Ishikawa (cell line): ENCODE results near the gene PIH1D1.

ENCODE experiments used
- CEBPB ChIP-seq: IDR thresholded peaks from 2 replicates; pipeline ENCODE4 v1.6.1; 2012
- CREB1 ChIP-seq: IDR thresholded peaks from 2 replicates; pipeline ENCODE4 v1.6.1; 2012; ENCODE audit warnings: low read depth
- EGR1 ChIP-seq: IDR thresholded peaks from 2 replicates; pipeline ENCODE4 v1.6.1; 2012
- EP300 ChIP-seq: IDR thresholded peaks from 2 replicates; pipeline ENCODE4 v1.6.1; 2012; ENCODE audit warnings: borderline replicate concordance
- FOXM1 ChIP-seq: IDR thresholded peaks from 2 replicates; pipeline ENCODE4 v1.6.1; 2012; ENCODE audit warnings: low read depth, borderline replicate concordance
- RAD21 ChIP-seq: IDR thresholded peaks from 2 replicates; pipeline ENCODE4 v1.6.1; 2012; ENCODE audit warnings: low read depth
- TAF1 ChIP-seq: IDR thresholded peaks from 2 replicates; pipeline ENCODE4 v1.6.1; 2012; ENCODE audit warnings: low read depth, mild to moderate bottlenecking
- TCF12 ChIP-seq: IDR thresholded peaks from 2 replicates; pipeline ENCODE4 v1.6.1; 2012; ENCODE audit warnings: low read depth
- TEAD4 ChIP-seq: IDR thresholded peaks from 2 replicates; pipeline ENCODE4 v1.6.1; 2012
- ZBTB7A ChIP-seq: IDR thresholded peaks from 2 replicates; pipeline ENCODE4 v1.6.1; 2012; ENCODE audit warnings: low read depth
- TF ChIP-seq, protein P1 (sequence below): IDR thresholded peaks from 2 replicates; pipeline ENCODE4 v1.6.1; 2012; ENCODE audit warnings: low read depth, mild to moderate bottlenecking
- TF ChIP-seq, protein P2 (sequence below): IDR thresholded peaks from 2 replicates; pipeline ENCODE4 v1.6.1; 2012
- TF ChIP-seq, protein P3 (sequence below): IDR thresholded peaks from 2 replicates; pipeline ENCODE4 v1.6.1; 2012

DNA sequence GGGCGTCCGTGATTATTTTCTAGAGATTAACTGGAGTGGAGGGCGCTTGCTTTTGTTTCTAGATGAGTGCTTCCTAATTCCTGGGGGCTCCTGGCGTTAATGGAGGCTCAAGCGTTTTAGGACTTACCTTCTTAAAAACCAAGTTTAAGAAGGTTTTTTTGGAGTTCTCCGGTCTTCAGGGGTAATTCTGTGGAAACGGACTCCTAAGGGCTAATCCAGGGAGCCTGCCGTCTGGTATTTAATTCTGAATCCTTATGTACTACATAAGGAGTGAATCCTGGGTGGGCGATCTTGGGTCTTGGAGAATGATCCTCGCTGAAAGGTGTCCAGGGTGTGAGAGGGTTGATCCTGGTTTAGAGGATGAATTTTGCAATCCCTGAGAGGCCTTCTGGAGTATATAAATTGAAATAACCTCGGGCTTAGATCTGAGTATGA, 45.0 kb upstream of the PIH1D1 start:
- TF ChIP-seq, protein P1, sequence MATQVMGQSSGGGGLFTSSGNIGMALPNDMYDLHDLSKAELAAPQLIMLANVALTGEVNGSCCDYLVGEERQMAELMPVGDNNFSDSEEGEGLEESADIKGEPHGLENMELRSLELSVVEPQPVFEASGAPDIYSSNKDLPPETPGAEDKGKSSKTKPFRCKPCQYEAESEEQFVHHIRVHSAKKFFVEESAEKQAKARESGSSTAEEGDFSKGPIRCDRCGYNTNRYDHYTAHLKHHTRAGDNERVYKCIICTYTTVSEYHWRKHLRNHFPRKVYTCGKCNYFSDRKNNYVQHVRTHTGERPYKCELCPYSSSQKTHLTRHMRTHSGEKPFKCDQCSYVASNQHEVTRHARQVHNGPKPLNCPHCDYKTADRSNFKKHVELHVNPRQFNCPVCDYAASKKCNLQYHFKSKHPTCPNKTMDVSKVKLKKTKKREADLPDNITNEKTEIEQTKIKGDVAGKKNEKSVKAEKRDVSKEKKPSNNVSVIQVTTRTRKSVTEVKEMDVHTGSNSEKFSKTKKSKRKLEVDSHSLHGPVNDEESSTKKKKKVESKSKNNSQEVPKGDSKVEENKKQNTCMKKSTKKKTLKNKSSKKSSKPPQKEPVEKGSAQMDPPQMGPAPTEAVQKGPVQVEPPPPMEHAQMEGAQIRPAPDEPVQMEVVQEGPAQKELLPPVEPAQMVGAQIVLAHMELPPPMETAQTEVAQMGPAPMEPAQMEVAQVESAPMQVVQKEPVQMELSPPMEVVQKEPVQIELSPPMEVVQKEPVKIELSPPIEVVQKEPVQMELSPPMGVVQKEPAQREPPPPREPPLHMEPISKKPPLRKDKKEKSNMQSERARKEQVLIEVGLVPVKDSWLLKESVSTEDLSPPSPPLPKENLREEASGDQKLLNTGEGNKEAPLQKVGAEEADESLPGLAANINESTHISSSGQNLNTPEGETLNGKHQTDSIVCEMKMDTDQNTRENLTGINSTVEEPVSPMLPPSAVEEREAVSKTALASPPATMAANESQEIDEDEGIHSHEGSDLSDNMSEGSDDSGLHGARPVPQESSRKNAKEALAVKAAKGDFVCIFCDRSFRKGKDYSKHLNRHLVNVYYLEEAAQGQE, result no peak
- no peak for TF ChIP-seq CEBPB
- TF ChIP-seq EP300, result no peak
- TF ChIP-seq TEAD4, result no peak
- no peak for TF ChIP-seq RAD21
- TF ChIP-seq, protein P2, sequence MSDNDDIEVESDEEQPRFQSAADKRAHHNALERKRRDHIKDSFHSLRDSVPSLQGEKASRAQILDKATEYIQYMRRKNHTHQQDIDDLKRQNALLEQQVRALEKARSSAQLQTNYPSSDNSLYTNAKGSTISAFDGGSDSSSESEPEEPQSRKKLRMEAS, result no peak
- TF ChIP-seq TCF12, result no peak; the same call in 1 of the 2 replicates
- TF ChIP-seq ZBTB7A, result no peak
- no peak for TF ChIP-seq FOXM1
- TF ChIP-seq TAF1, result no peak
- no peak for TF ChIP-seq CREB1
- TF ChIP-seq EGR1, result no peak
- TF ChIP-seq, protein P3, sequence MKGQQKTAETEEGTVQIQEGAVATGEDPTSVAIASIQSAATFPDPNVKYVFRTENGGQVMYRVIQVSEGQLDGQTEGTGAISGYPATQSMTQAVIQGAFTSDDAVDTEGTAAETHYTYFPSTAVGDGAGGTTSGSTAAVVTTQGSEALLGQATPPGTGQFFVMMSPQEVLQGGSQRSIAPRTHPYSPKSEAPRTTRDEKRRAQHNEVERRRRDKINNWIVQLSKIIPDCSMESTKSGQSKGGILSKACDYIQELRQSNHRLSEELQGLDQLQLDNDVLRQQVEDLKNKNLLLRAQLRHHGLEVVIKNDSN, result no peak
